Measurements from ENCODE around the gene ATOH8. TPM values are rescaled to one million over a fixed set of nuclear protein-coding genes. Genes with fewer than 3 reads are reported as not detected.

ATOH8 gene
- total RNA-seq, 2 donors from 2014 or later, result 35.1 to 116 TPM

GRCh38 chr2:85801871-85802270 is 48.1 kb downstream of the ATOH8 start:
- H3K27ac ChIP-seq, result no peak overlapping the region
- TF ChIP-seq CTCF (IDR thresholded peaks at IDR 0.05), result no peak
- H3K36me3 ChIP-seq, result no peaks in the 10 kb centered on the region
- no peaks in the 10 kb centered on the region for H3K27me3 ChIP-seq
- DNase-seq (ENCODE audit: low spot score), result peak; percentile 47
- peaks cover 0 to 9% of the 10 kb centered on the region in 2 donors for H3K9me3 ChIP-seq
- H3K4me1 ChIP-seq, result peaks cover 0 to 27% of the 10 kb centered on the region in 2 donors
- no peak overlapping the region for H3K4me3 ChIP-seq

- no peak for TF ChIP-seq CTCF (IDR thresholded peaks at IDR 0.05)
- Histone ChIP-seq H3K4me3 (no peak overlapping the region), H3K9me3 (peaks cover 0 to 9% of the 10 kb centered on the region in 2 donors), H3K27me3 (no peaks in the 10 kb centered on the region), H3K36me3 (no peaks in the 10 kb centered on the region), H3K4me1 (peaks cover 0 to 20% of the 10 kb centered on the region in 2 donors), H3K27ac (no peak overlapping the region)
- peak; percentile 46 for DNase-seq (ENCODE audit: low spot score)
These were observed 48.7 kb downstream of the ATOH8 start for GRCh38 chr2:85802354-85803103.

- Histone ChIP-seq H3K4me3 (no peak overlapping the region), H3K27me3 (no peaks in the 10 kb centered on the region), H3K4me1 (peaks cover 0 to 7% of the 10 kb centered on the region in 2 donors), H3K27ac (no peak overlapping the region), H3K36me3 (no peaks in the 10 kb centered on the region), H3K9me3 (peaks cover 0 to 9% of the 10 kb centered on the region in 2 donors)
- DNase-seq (ENCODE audit: low spot score), result no peak
- no peak for TF ChIP-seq CTCF (IDR thresholded peaks at IDR 0.05)
These were observed 50.1 kb downstream of the ATOH8 start for GRCh38 chr2:85803704-85804425.

GRCh38 chr2:85804583-85804982 is 50.8 kb downstream of the ATOH8 start:
- Histone ChIP-seq H3K27me3 (no peaks in the 10 kb centered on the region), H3K36me3 (no peaks in the 10 kb centered on the region), H3K27ac (no peak overlapping the region), H3K4me1 (no peaks in the 10 kb centered on the region), H3K4me3 (no peak overlapping the region), H3K9me3 (peaks cover 0 to 9% of the 10 kb centered on the region in 2 donors)
- peak; percentile 67 to 77 for TF ChIP-seq CTCF (IDR thresholded peaks at IDR 0.05)
- no peak for DNase-seq (ENCODE audit: low spot score)

GRCh38 chr2:85806358-85807118 is 52.7 kb downstream of the ATOH8 start:
- no peak for DNase-seq (ENCODE audit: low spot score)
- H3K27me3 ChIP-seq, result no peaks in the 10 kb centered on the region
- H3K4me1 ChIP-seq, result peaks cover 0 to 10% of the 10 kb centered on the region in 2 donors

More at GRCh38 chr2:85806358-85807118, 52.7 kb downstream of the ATOH8 start:
- no peak for TF ChIP-seq CTCF (IDR thresholded peaks at IDR 0.05)
- H3K27ac ChIP-seq, result no peak overlapping the region
- peaks cover 0 to under 1% of the 10 kb centered on the region in 2 donors for H3K9me3 ChIP-seq
- H3K36me3 ChIP-seq, result no peaks in the 10 kb centered on the region
- H3K4me3 ChIP-seq, result no peak overlapping the region
